Natural killer cell (primary cell): ENCODE data around the gene ATXN2. TPM values are rescaled to one million over a fixed set of nuclear protein-coding genes. Genes with fewer than 3 reads are reported as not detected.
A peak's percentile ranks its signal among the peaks of the same experiment; 100 is the strongest.
"Not testable (repeated sequence)": the region's sequence is repeated elsewhere in the genome, so short reads cannot be mapped to it uniquely, and the experiment has no call there.

Source experiments
- ATAC-seq, 3 donors: fragments of 150-1000 bp in 2 of 3; fragments of 200-7000 bp in 1 of 3; cut with Tn5 transposase; 1 replicate in 1 of 3; 2 replicates in 2 of 3; pipeline ENCODE4 v1.10.0; 2021; ENCODE audit warnings: mild to moderate bottlenecking in 2 of 3, moderate library complexity in 2 of 3
- DNase-seq, 2 donors: peaks; one replicate each; pipeline versions ENCODE4 v3.0.0 to v3.0.0-alpha.2; 2013 to 2021; ENCODE audit warnings: mixed read lengths in 1 of 2
- H3K27ac ChIP-seq: one replicate; pipeline ENCODE4 v1.5.1; 2013; ENCODE audit warnings: mild to moderate bottlenecking, low read length
- H3K27me3 ChIP-seq: one replicate; pipeline ENCODE4 v1.6.1; 2013; ENCODE audit warnings: low read length; ENCODE audit not compliant: control insufficient read depth, insufficient read depth
- H3K36me3 ChIP-seq: one replicate; pipeline ENCODE4 v1.6.1; 2013; ENCODE audit warnings: low read length; ENCODE audit not compliant: control insufficient read depth, insufficient read depth
- H3K4me1 ChIP-seq: one replicate; pipeline ENCODE4 v1.6.1; 2013; ENCODE audit warnings: low read length; ENCODE audit not compliant: control insufficient read depth, insufficient read depth
- H3K4me3 ChIP-seq: one replicate; pipeline ENCODE4 v1.5.1; 2013; ENCODE audit warnings: low read length
- H3K9me3 ChIP-seq: one replicate; pipeline ENCODE4 v1.6.1; 2013; ENCODE audit warnings: low read length; ENCODE audit not compliant: control insufficient read depth, insufficient read depth
- H3K27ac Mint-ChIP-seq, 2 donors: one replicate each; pipeline ENCODE4 v1.8.0; 2022; ENCODE audit warnings: mild to moderate bottlenecking in 2 of 2, mixed read lengths in 2 of 2, moderate library complexity in 1 of 2
- H3K27me3 Mint-ChIP-seq, 2 donors: one replicate each; pipeline ENCODE4 v1.8.0; 2022; ENCODE audit warnings: low read depth in 2 of 2, mixed read lengths in 2 of 2
- H3K36me3 Mint-ChIP-seq: one replicate; pipeline ENCODE4 v1.8.0; 2022; ENCODE audit warnings: mixed read lengths
- H3K4me1 Mint-ChIP-seq, 2 donors: one replicate each; pipeline ENCODE4 v1.8.0; 2022; ENCODE audit warnings: mixed read lengths in 2 of 2
- H3K4me3 Mint-ChIP-seq: one replicate; pipeline ENCODE4 v1.8.0; 2022; ENCODE audit warnings: mild to moderate bottlenecking, moderate library complexity, mixed read lengths
- H3K9me3 Mint-ChIP-seq, 2 donors: one replicate each; pipeline ENCODE4 v1.8.0; 2022; ENCODE audit warnings: mixed read lengths in 2 of 2
- WGBS: methylation state at CpG from one replicate; pipeline ENCODE4 v1.1.7; 2013; ENCODE audit warnings: missing lambda C conversion rate; ENCODE audit not compliant: insufficient coverage; 5-methylcytosine and 5-hydroxymethylcytosine counted together
- intact Hi-C: fragments of 100-400 bp; cut with micrococcal nuclease; formaldehyde crosslinking; loops from one replicate; pipeline ENCODE4 v1.14.2; 2022
- total RNA-seq, 4 donors: library from RNA; stranded (reverse); fragments of 120-200 nt in 1 of 4; gene quantifications; one replicate each; pipeline versions ENCODE4 v1.2.3 to v1.2.4, GENCODE V29; 2013 to 2022
- TF ChIP-seq, protein P1 (sequence below): fragments of 200-600 bp; IDR thresholded peaks from one replicate; pipeline ENCODE4 v1.8.0; 2022; ENCODE audit warnings: antibody characterized with exemption

Gene ATXN2
- total RNA-seq, 3 donors from 2014 or later (not counting 1 experiment from before 2014, with no cell fraction given) = 44.9 to 56.5 (median 51.5) TPM

DNA sequence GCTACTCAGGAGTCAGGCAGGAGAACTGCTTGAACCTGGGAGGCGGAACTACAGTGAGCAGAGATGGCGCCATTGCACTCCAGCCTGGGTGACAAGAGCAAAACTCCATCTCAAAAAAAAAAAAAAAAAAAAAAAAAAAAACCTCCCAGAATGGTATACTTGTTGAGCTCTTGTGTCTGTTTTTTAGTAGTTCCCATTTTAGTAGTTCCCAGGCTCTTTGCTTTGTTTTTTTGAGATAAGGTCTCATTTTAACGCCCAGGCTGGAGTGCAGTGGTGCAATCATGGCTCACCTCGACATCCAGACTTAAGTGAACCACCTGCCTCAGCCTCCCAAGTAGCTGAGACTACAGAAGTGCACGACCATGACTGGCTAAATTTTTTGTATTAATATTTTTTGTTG, 13.4 kb downstream of the ATXN2 start:
- H3K27ac Mint-ChIP-seq = no peak overlapping the region
- no peak for ATAC-seq
- no peaks in the 10 kb centered on the region for H3K9me3 Mint-ChIP-seq
- TF ChIP-seq, protein P1, sequence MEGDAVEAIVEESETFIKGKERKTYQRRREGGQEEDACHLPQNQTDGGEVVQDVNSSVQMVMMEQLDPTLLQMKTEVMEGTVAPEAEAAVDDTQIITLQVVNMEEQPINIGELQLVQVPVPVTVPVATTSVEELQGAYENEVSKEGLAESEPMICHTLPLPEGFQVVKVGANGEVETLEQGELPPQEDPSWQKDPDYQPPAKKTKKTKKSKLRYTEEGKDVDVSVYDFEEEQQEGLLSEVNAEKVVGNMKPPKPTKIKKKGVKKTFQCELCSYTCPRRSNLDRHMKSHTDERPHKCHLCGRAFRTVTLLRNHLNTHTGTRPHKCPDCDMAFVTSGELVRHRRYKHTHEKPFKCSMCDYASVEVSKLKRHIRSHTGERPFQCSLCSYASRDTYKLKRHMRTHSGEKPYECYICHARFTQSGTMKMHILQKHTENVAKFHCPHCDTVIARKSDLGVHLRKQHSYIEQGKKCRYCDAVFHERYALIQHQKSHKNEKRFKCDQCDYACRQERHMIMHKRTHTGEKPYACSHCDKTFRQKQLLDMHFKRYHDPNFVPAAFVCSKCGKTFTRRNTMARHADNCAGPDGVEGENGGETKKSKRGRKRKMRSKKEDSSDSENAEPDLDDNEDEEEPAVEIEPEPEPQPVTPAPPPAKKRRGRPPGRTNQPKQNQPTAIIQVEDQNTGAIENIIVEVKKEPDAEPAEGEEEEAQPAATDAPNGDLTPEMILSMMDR = no peak
- Histone ChIP-seq H3K4me3 (no peak overlapping the region), H3K27ac (no peak overlapping the region), H3K9me3 (no peaks in the 10 kb centered on the region), H3K27me3 (no peaks in the 10 kb centered on the region), H3K36me3 (no peaks in the 10 kb centered on the region), H3K4me1 (no peaks in the 10 kb centered on the region)
- WGBS = 83% methylated on average over 3 of the region's 5 CpGs
- H3K36me3 Mint-ChIP-seq = no peaks in the 10 kb centered on the region
- no peak for DNase-seq
- intact Hi-C loops = no loop called here
- H3K4me1 Mint-ChIP-seq = peaks cover 9 to 16% of the 10 kb centered on the region in 2 donors
- H3K4me3 Mint-ChIP-seq = no peak overlapping the region
- no peaks in the 10 kb centered on the region for H3K27me3 Mint-ChIP-seq

DNA sequence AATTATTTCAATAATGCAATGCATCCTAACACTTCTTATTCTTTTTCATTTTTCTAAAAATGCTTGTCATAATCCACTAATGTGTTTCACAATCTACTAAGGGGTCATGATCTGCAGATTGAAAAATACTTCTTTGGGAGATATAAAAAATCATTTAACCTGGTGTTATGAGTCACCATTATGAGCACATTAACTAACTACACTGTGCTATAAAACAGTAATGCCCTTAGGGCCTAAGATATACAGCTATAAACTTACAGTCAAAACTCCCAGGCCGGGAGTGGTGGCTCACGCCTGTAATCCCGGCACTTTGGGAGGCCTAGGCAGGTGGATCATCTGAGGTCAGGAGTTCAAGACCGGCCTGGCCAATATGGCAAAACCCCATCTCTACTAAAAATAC, 14.2 kb downstream of the ATXN2 start:
- Mint-ChIP-seq H3K9me3 (no peaks in the 10 kb centered on the region), H3K27me3 (no peaks in the 10 kb centered on the region), H3K4me3 (no peak overlapping the region), H3K4me1 (peaks cover 9 to 22% of the 10 kb centered on the region in 2 donors), H3K27ac (no peak overlapping the region), H3K36me3 (no peaks in the 10 kb centered on the region)
- Histone ChIP-seq H3K27ac (no peak overlapping the region), H3K27me3 (no peaks in the 10 kb centered on the region), H3K4me3 (no peak overlapping the region), H3K9me3 (no peaks in the 10 kb centered on the region), H3K36me3 (no peaks in the 10 kb centered on the region), H3K4me1 (no peaks in the 10 kb centered on the region)
- ATAC-seq (no peak), DNase-seq (no peak)
- WGBS = 86% methylated on average over 4 of the region's 4 CpGs
- TF ChIP-seq, protein P1 = no peak
- intact Hi-C loops = no loop called here

DNA sequence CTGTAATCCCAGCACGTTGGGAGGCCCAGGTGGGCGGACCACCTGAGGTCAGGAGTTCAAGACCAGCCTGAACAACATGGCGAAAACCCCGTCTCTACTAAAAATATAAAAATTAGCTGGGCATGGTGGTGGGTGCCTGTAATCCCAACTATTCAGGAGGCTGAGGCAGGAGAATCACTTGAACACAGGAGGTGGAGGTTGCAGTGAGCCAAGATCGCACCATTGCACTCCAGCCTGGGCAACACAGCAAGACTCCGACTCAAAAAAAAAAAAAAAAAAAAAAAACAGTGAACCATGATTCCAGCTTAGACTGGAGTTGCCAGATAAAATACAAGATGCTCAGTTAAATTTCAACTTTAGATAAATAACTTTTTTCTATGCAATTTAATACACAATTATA, 15.6 kb downstream of the ATXN2 start:
- H3K9me3 ChIP-seq, intact Hi-C loops, H3K4me3 Mint-ChIP-seq, H3K36me3 ChIP-seq, H3K36me3 Mint-ChIP-seq, H3K4me3 ChIP-seq, H3K9me3 Mint-ChIP-seq, H3K27ac ChIP-seq, DNase-seq, H3K27ac Mint-ChIP-seq, ATAC-seq, H3K27me3 Mint-ChIP-seq, H3K27me3 ChIP-seq, H3K4me1 ChIP-seq: not testable (repeated sequence)
- H3K4me1 Mint-ChIP-seq = peaks cover 12 to 26% of the 10 kb centered on the region in 2 donors
- 100% methylated on average over 4 of the region's 6 CpGs for WGBS

DNA sequence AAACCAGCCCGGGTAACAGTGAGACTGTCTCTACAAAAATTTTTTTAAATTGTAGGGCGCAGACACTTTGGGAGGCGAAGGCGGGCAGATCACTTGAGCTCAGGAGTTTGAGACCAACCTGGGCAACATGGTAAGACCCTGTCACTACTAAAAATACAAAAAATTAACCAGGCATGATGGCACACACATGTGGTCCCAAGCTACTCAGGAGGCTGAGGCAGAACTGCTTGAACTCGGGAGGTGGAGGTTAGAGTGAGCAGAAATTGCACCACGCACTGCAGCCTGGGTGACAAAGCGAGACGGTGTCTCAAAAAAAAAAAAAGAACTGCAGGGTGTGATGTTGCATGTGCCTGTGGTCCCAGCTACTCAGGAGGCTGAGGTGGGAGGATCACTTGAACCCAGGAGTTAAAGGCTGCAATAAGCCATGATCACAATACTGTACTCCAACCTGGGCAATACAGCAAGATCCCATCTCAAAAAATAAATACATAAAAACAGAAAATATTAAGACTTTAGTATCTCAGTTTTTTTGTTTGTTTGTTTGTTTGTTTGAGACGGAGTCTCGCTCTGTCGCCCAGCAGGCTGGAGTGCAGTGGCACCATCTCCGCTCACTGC, 16.9 kb downstream of the ATXN2 start:
- no peaks in the 10 kb centered on the region for H3K27me3 ChIP-seq
- Mint-ChIP-seq H3K27ac (peak overlapping the region; percentile 2 to 35), H3K9me3 (no peaks in the 10 kb centered on the region), H3K4me3 (no peak overlapping the region), H3K27me3 (no peaks in the 10 kb centered on the region), H3K4me1 (peaks cover 17 to 35% of the 10 kb centered on the region in 2 donors), H3K36me3 (no peaks in the 10 kb centered on the region)
- no peak overlapping the region for H3K4me3 ChIP-seq
- 90% methylated on average over 8 of the region's 12 CpGs for WGBS
- no peak for ATAC-seq
- no peak for DNase-seq
- H3K4me1 ChIP-seq = peaks cover 3% of the 10 kb centered on the region
- intact Hi-C loops = no loop called here
- H3K36me3 ChIP-seq = no peaks in the 10 kb centered on the region
- no peak overlapping the region for H3K27ac ChIP-seq
- no peaks in the 10 kb centered on the region for H3K9me3 ChIP-seq
- TF ChIP-seq, protein P1 = no peak
